Panc1 (cell line): ENCODE measurements around the gene TRABD2B.

ENCODE experiments used
- POLR2AphosphoS5 ChIP-seq: IDR thresholded peaks from 2 replicates; pipeline ENCODE4 v1.6.1; 2012; ENCODE audit warnings: mild to moderate bottlenecking, low read depth, low read length, moderate library complexity
- SIN3A ChIP-seq: IDR thresholded peaks from 2 replicates; pipeline ENCODE4 v1.6.1; 2012; ENCODE audit warnings: low read depth, mild to moderate bottlenecking, low read length, moderate library complexity, borderline replicate concordance; ENCODE audit not compliant: insufficient read depth
- TF ChIP-seq, protein P1 (sequence below): fragments of 450-650 bp; IDR thresholded peaks from 2 replicates; pipeline ENCODE4 v1.5.1; 2017; ENCODE audit warnings: mild to moderate bottlenecking
- TF ChIP-seq, protein P2 (sequence below), 2 experiments: IDR thresholded peaks; 2 replicates each; pipeline ENCODE4 v1.6.1; 2011 to 2012; ENCODE audit warnings: low read depth in 2 of 2, control low read depth in 1 of 2, low read length in 1 of 2, mild to moderate bottlenecking in 1 of 2, moderate library complexity in 1 of 2; ENCODE audit not compliant: insufficient read depth in 1 of 2

DNA sequence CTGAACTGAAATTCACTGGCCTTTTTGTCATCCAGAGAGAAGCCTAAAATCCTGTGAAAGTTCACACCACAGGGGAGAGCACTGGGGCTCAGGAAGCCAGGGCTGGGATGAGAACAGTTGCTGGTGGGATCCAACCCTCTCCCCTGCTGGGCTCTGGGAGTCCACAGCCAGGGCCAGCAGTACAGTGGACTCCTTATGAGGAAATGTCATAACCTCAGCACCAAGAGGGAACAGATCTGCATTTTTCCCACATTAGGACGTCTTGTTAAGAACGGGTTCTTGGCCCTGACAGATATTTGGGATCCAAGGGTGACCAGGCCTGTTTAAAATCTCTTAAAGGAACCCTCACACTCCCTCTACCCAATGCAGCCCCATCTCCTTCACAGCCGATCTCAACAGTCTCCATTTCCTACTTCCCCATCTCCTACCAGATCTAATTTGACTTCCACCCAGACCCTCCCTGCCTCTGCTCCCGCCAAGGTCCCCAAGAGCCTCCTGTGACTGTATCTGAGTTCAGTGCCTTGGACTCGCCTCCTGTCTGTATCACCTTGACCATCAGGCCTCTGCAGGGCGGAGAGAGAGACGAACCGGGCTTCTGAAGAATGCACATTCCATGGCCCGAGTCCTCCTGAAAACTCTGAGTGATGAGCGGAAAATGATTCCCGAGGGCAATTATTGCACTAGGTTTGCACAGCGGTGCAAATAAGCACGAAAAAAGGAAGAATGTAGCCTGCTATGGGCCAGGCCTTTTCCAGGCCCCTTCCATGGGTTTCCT lies 159.9 kb downstream of the TRABD2B start:
- TF ChIP-seq, protein P1, sequence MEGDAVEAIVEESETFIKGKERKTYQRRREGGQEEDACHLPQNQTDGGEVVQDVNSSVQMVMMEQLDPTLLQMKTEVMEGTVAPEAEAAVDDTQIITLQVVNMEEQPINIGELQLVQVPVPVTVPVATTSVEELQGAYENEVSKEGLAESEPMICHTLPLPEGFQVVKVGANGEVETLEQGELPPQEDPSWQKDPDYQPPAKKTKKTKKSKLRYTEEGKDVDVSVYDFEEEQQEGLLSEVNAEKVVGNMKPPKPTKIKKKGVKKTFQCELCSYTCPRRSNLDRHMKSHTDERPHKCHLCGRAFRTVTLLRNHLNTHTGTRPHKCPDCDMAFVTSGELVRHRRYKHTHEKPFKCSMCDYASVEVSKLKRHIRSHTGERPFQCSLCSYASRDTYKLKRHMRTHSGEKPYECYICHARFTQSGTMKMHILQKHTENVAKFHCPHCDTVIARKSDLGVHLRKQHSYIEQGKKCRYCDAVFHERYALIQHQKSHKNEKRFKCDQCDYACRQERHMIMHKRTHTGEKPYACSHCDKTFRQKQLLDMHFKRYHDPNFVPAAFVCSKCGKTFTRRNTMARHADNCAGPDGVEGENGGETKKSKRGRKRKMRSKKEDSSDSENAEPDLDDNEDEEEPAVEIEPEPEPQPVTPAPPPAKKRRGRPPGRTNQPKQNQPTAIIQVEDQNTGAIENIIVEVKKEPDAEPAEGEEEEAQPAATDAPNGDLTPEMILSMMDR: no peak
- TF ChIP-seq POLR2AphosphoS5: no peak
- no peak for TF ChIP-seq SIN3A
- TF ChIP-seq, protein P2, sequence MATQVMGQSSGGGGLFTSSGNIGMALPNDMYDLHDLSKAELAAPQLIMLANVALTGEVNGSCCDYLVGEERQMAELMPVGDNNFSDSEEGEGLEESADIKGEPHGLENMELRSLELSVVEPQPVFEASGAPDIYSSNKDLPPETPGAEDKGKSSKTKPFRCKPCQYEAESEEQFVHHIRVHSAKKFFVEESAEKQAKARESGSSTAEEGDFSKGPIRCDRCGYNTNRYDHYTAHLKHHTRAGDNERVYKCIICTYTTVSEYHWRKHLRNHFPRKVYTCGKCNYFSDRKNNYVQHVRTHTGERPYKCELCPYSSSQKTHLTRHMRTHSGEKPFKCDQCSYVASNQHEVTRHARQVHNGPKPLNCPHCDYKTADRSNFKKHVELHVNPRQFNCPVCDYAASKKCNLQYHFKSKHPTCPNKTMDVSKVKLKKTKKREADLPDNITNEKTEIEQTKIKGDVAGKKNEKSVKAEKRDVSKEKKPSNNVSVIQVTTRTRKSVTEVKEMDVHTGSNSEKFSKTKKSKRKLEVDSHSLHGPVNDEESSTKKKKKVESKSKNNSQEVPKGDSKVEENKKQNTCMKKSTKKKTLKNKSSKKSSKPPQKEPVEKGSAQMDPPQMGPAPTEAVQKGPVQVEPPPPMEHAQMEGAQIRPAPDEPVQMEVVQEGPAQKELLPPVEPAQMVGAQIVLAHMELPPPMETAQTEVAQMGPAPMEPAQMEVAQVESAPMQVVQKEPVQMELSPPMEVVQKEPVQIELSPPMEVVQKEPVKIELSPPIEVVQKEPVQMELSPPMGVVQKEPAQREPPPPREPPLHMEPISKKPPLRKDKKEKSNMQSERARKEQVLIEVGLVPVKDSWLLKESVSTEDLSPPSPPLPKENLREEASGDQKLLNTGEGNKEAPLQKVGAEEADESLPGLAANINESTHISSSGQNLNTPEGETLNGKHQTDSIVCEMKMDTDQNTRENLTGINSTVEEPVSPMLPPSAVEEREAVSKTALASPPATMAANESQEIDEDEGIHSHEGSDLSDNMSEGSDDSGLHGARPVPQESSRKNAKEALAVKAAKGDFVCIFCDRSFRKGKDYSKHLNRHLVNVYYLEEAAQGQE (IDR thresholded peaks at IDR 0.05; ENCODE audit: insufficient read depth in 1 of 2, low read depth in 2 of 2, low read length in 1 of 2): no peak
